ENCODE data around the gene MSANTD2.
A peak's percentile ranks its signal among the peaks of the same experiment; 100 is the strongest.

Gene MSANTD2

DNA sequence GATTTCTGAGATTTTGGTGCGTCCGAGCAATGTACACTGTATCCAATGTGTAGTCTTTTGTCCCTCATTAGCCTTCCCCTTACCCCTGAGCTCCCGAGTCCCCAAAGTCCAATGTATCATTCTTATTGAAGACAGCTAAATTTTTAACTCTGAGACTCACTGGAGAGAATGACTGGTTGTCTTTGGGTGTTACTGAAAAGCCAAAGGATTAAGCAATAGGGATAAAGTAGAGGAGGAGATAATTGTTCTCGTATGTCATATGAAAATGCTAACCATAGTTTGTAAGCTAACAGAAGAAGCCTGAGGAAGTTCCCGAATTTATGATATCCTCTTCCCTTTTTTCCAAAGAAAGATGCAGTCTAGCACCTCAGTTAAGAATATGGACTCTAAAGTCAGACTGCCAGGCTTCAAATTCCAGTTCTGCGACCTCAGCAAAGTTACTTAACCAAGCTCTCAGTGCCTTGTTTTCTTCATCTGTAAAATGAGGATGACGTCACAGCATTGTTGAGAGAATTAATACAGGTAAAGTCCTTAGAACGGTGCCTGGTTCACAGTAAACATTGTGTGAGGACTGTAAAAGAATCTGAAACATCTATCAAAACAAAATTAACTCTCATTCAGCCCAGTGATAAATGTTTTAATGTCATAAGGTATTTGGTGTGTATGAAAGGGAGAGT lies 1.6 kb upstream of the MSANTD2 start:
- no peak for TF ChIP-seq ZFX (IDR thresholded peaks at IDR 0.05)
- TF ChIP-seq, protein P1, sequence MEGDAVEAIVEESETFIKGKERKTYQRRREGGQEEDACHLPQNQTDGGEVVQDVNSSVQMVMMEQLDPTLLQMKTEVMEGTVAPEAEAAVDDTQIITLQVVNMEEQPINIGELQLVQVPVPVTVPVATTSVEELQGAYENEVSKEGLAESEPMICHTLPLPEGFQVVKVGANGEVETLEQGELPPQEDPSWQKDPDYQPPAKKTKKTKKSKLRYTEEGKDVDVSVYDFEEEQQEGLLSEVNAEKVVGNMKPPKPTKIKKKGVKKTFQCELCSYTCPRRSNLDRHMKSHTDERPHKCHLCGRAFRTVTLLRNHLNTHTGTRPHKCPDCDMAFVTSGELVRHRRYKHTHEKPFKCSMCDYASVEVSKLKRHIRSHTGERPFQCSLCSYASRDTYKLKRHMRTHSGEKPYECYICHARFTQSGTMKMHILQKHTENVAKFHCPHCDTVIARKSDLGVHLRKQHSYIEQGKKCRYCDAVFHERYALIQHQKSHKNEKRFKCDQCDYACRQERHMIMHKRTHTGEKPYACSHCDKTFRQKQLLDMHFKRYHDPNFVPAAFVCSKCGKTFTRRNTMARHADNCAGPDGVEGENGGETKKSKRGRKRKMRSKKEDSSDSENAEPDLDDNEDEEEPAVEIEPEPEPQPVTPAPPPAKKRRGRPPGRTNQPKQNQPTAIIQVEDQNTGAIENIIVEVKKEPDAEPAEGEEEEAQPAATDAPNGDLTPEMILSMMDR (conservative IDR thresholded peaks at IDR 0.05): no peak
- no peak overlapping the region for H3K27ac ChIP-seq

DNA sequence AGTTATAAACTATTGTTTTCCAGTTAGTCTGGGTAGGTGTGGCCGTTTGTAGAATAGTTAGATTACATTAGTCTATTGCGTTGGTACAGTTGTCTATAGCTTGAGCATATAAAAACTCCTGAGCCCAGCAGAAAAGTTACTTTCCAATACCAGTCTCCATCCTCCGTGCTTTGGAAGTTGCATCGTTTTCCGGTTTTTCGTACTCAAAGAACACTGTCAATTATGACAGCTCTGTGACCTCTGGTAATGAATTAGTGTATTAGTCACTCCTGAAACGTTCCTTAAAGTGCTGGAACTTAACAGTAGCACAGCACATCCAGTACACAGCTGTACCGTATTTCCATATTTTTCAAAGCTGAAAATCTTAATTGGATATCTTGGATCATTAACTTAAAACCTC lies 808 bp upstream of the MSANTD2 start:
- peak overlapping the region; percentile 91 for H3K27ac ChIP-seq
- TF ChIP-seq ZFX (IDR thresholded peaks at IDR 0.05): no peak
- TF ChIP-seq, protein P1 (conservative IDR thresholded peaks at IDR 0.05): no peak

DNA sequence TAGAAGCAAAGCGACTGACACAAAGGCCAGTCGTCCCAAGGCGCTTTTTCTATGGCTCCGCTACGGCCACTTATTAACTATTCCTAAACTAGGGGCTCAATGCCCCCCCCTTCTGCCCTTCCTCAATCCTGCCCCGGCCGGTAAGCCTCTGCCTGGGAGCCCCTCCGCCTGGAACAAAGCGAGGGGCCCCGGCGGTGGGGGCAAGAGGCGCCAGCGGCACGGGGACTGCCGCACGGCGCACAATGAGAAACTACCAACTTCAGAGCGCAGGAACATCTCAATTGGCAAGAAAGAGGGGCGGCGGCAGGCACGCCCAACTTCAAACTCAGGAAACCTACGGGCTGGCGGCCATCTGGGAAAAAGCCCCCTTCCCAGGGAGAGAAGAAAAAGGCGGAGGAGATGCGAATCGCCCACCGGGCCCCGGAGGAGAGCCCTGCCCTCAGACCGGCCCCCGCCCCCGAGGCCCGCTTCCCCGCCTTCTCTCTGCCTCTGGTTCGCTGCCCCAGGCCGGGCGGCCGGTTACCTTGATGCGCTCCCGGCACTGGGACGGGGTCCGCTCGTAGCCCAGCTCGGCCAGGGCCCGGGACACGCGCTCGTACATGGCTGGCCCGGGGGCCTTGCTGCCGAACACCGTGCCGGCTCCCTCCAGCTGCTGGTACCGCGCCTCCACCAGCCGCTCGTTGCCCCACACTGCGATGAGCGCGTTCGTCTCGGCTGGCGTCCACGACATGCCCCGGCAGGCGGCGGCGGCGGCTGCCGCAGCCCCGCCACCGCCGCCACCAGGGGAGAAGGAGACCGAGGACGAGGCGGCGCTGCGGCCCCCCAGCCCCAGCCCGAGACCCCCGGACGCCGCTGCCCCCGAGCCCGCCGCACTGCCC lies 619 bp downstream of the MSANTD2 start:
- TF ChIP-seq, protein P1 (conservative IDR thresholded peaks at IDR 0.05): no peak
- TF ChIP-seq ZFX (IDR thresholded peaks at IDR 0.05): no peak
- peak overlapping the region; percentile 91 for H3K27ac ChIP-seq

DNA sequence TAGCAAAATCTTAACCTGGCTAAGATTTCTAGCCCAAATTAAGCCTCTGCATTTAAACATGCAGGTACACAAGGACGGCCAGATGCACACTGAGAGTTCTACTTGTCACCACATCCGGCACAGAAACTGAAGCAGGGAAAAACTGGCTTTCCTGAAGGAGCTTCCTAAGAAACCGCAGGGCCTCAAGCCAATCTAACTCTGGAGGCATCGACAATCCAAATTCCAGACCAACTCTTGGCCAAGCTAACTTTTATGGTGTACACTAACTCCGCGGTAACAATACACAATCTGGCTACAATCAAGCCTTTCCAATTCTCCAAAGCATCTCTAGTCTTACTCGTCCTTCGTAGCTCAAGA lies 1.2 kb downstream of the MSANTD2 start:
- peak overlapping the region; percentile 91 for H3K27ac ChIP-seq
- TF ChIP-seq, protein P1 (conservative IDR thresholded peaks at IDR 0.05): no peak
- no peak for TF ChIP-seq ZFX (IDR thresholded peaks at IDR 0.05)

DNA sequence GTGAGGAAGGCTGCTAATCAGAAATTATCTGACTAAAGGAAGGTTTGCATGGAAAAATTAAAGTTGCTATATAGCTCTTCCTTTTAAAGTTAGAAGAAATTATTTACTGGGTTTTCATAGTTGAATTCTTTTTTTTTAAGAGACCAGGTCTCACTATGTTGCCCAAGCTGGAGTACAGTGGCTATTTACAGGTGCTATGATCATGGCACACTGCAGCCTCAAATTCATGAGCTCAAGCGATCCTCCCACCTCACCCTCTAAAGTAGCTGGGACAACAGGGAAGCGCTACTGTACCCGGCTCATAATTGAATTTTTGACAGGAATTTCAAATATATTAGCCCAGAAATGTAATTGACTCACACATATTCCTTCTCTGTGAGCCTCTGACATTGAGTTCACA lies 3.9 kb downstream of the MSANTD2 start:
- H3K27ac ChIP-seq: no peak overlapping the region
- TF ChIP-seq, protein P1 (conservative IDR thresholded peaks at IDR 0.05): no peak
- no peak for TF ChIP-seq ZFX (IDR thresholded peaks at IDR 0.05)

DNA sequence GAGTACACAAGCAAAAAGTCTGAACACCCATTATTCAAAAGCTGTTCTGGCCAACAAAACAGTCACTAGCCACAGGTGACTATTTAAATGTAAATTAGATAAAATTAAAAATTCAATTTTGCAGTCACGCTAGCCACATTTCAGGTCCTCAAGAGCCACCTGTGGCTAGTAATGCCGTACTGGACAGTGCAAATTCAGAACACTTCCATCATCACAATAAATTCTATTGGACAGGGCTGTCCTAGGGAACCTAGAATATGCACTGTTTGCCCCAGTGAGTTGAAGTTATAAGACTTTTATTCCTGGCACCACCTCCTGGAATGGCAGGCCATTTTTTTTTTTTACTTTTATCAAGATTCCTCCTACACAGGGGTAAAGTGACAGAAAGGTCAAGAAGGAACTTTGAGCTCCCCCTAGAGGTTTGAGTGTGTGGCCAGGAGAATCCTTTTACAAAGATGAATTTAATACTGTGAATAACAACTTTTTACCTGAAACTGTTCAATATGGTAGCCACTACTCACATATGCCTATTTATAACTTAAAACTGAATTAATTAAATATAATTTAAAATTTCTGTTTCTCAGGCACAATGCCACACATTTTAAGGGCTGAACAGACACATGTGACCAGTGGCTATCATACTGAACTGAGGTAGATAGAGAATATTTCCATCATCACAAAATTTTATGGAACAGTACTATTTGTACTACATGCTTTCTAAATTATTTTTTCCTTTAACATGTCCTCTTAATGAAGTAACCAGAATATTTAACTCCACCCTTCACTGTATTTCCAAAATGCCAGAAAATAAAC lies 6.5 kb downstream of the MSANTD2 start:
- TF ChIP-seq ZFX (IDR thresholded peaks at IDR 0.05): no peak
- TF ChIP-seq, protein P1 (conservative IDR thresholded peaks at IDR 0.05): peak; percentile 92

More for the DNA sequence above, 6.5 kb downstream of the MSANTD2 start:
- H3K27ac ChIP-seq: no peak overlapping the region
